Lung (tissue), 12 donors: ENCODE results near the gene TECTA. TPM values are rescaled to one million over a fixed set of nuclear protein-coding genes. Genes with fewer than 3 reads are reported as not detected.

ENCODE experiments used
- ATAC-seq: fragments of 200-7000 bp; cut with Tn5 transposase; one replicate; pipeline ENCODE4 v1.9.1; 2020; ENCODE audit warnings: moderate number of reproducible peaks; ENCODE audit not compliant: insufficient read depth, low FRiP score
- DNase-seq, 3 donors: peaks; one replicate each; pipeline ENCODE4 v3.0.0-alpha.2; 2013 to 2017
- H3K27ac ChIP-seq, 2 donors: one replicate each; pipeline ENCODE4 v1.5.1; 2013; ENCODE audit warnings: mild to moderate bottlenecking in 2 of 2, moderate library complexity in 2 of 2, control low read depth in 1 of 2, inconsistent platforms in 1 of 2, low read depth in 1 of 2, low read length in 1 of 2
- H3K27me3 ChIP-seq, 3 donors: one replicate each; pipeline ENCODE4 v1.5.1; 2013; ENCODE audit warnings: low read length in 2 of 3; ENCODE audit not compliant: control insufficient read depth in 3 of 3, insufficient read depth in 3 of 3
- H3K36me3 ChIP-seq, 4 donors: one replicate each; pipeline ENCODE4 v1.5.1; 2013; ENCODE audit warnings: low read length in 4 of 4, mild to moderate bottlenecking in 1 of 4, moderate library complexity in 1 of 4; ENCODE audit not compliant: control insufficient read depth in 4 of 4, insufficient read depth in 4 of 4
- H3K4me1 ChIP-seq, 5 donors: one replicate each; pipeline ENCODE4 v1.5.1; 2013; ENCODE audit warnings: low read length in 5 of 5, mild to moderate bottlenecking in 2 of 5, moderate library complexity in 1 of 5; ENCODE audit not compliant: control insufficient read depth in 5 of 5, insufficient read depth in 5 of 5
- H3K4me3 ChIP-seq: one replicate; pipeline ENCODE4 v1.5.1; 2013; ENCODE audit warnings: mild to moderate bottlenecking, control low read depth, moderate library complexity
- H3K9ac ChIP-seq, 2 donors: one replicate each; pipeline ENCODE4 v1.5.1; 2013; ENCODE audit warnings: low read length in 2 of 2, control low read depth in 1 of 2; ENCODE audit not compliant: insufficient read depth in 1 of 2
- H3K9me3 ChIP-seq, 4 donors: one replicate each; pipeline ENCODE4 v1.5.1; 2013; ENCODE audit warnings: low read length in 3 of 4, mild to moderate bottlenecking in 1 of 4, moderate library complexity in 1 of 4; ENCODE audit not compliant: control insufficient read depth in 4 of 4, insufficient read depth in 3 of 4
- CTCF ChIP-seq: IDR thresholded peaks from 2 replicates; pipeline ENCODE4 v1.5.1; 2012; ENCODE audit warnings: mild to moderate bottlenecking; ENCODE audit errors: control extremely low read depth, extremely low read depth
- WGBS, 2 donors: extraction: QIAGEN DNeasy Blood & Tissue Kit; methylation state at CpG; one replicate each; pipeline ENCODE4 v1.1.7; 2013; 5-methylcytosine and 5-hydroxymethylcytosine counted together
- polyA plus RNA-seq, 2 donors: library from polyadenylated mRNA; stranded (reverse); fragments of 200-250 nt; gene quantifications; one replicate each; pipeline ENCODE4 v1.2.1, GENCODE V29; 2013
- total RNA-seq, 2 donors: library from RNA; depleted of rRNA in 1 of 2; stranded (reverse); fragments of >200 nt in 1 of 2; gene quantifications; one replicate each; pipeline ENCODE4 v1.2.1, GENCODE V29; 2014 to 2021
- donor health status: control.
- donor health status: control.
- donor health status: Bipolar disorder and iron deficiency.
- donor health status: healthy.
- donor health status: DM: yes; HTN: yes; CAD: no.

Gene TECTA
- total and polyA plus RNA-seq, 4 donors = 0.35 to 2.5 (median 0.82) TPM

DNA sequence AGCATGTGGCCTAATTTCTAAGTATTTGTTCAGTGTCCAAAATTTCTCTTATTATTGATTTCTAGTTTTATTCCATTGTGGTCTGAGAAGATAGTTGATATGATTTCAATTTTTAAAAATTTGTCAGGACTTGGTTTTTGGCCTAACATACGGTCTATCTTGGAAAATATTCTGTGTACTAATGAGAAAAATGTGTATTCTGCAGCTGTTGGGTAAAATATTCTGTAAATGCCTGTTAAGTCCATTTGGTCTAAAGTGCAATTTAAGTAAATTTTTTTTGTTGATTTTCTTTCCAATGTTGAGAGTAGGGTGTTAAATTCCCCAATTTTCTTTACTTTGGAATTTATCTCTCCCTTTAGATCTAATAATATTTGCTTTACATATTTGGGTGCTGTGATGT lies 78.3 kb downstream of the TECTA start:
- Histone ChIP-seq H3K4me3 (no peak overlapping the region), H3K9ac (no peak overlapping the region), H3K9me3 (peaks cover 0 to 8% (median 3%) of the 10 kb centered on the region in 4 donors), H3K36me3 (no peaks in the 10 kb centered on the region), H3K27ac (no peak overlapping the region), H3K4me1 (no peaks in the 10 kb centered on the region), H3K27me3 (no peaks in the 10 kb centered on the region)
- ATAC-seq = no peak
- no peak for DNase-seq
- 86 to 87% methylated on average over 1 of the region's 1 CpG for WGBS, 2 donors
- no peak for TF ChIP-seq CTCF

GRCh38 chr11:121180183-121180582 lies 79.1 kb downstream of the TECTA start:
- WGBS, 2 donors = 82 to 83% methylated on average over 1 of the region's 1 CpG
- TF ChIP-seq CTCF = no peak
- Histone ChIP-seq H3K9ac (no peak overlapping the region), H3K27ac (no peak overlapping the region), H3K4me1 (no peaks in the 10 kb centered on the region), H3K27me3 (no peaks in the 10 kb centered on the region), H3K9me3 (peaks cover 0 to 8% (median 3%) of the 10 kb centered on the region in 4 donors), H3K4me3 (no peak overlapping the region), H3K36me3 (no peaks in the 10 kb centered on the region)
- no peak for DNase-seq
- ATAC-seq = no peak

GRCh38 chr11:121188776-121189175 lies 87.7 kb downstream of the TECTA start:
- DNase-seq = no peak
- Histone ChIP-seq H3K4me1 (peaks cover 0 to 5% (median 0%) of the 10 kb centered on the region in 5 donors), H3K27me3 (no peaks in the 10 kb centered on the region), H3K36me3 (no peaks in the 10 kb centered on the region), H3K4me3 (no peak overlapping the region), H3K9ac (no peak overlapping the region), H3K9me3 (peaks cover 0 to 2% (median 0%) of the 10 kb centered on the region in 4 donors), H3K27ac (no peak overlapping the region)
- no peak for ATAC-seq
- no peak for TF ChIP-seq CTCF

DNA sequence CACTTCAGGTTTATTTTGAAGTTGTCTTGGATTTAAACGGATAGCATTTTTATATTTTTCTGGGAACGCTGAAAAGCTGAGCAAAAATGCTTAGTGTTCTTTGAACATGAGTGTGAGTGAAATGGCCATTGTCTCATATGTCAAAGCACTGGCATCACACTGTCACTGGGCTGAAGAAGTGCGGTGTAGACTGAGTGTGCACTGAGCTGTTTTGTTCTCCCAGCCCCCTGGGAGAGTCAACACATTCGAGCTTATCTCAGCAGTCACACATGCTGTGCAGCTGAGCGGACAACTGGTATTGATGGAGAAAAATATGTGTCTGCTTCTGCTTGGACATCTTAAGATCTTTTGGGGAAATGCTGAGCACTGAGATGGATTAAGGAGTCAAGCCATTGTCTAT lies 90.8 kb downstream of the TECTA start:
- Histone ChIP-seq H3K4me1 (peaks cover 0 to 4% (median 0%) of the 10 kb centered on the region in 5 donors), H3K9ac (no peak overlapping the region), H3K36me3 (no peaks in the 10 kb centered on the region), H3K27me3 (peaks cover 0 to 15% (median 11%) of the 10 kb centered on the region in 3 donors), H3K9me3 (peaks cover 0 to 2% (median 0%) of the 10 kb centered on the region in 4 donors), H3K27ac (no peak overlapping the region), H3K4me3 (no peak overlapping the region)
- ATAC-seq = no peak
- DNase-seq = no peak
- 79 to 82% methylated on average over 5 of the region's 5 CpGs for WGBS, 2 donors
- TF ChIP-seq CTCF = no peak
